Measurements from ENCODE around the gene PTH1R.

Gene PTH1R

GRCh38 chr3:46878781-46879436 lies 1.4 kb downstream of the PTH1R start:
- no peak overlapping the region for H3K4me3 ChIP-seq (ENCODE audit: low read depth, low read length)
- peaks cover 22% of the 10 kb centered on the region for H3K27me3 ChIP-seq (replicated peaks)
- no peaks in the 10 kb centered on the region for H3K36me3 ChIP-seq (replicated peaks)
- no peak overlapping the region for H3K27ac ChIP-seq
- no peak for TF ChIP-seq CTCF (IDR thresholded peaks at IDR 0.05; ENCODE audit: low read depth, low read length, missing control alignments)
- in situ Hi-C loops (cut with HindIII; ENCODE audit: low pct_ligation_motif_present, low sequenced_read_pairs), result no loop called here
- DNase-seq, result no peak

DNA sequence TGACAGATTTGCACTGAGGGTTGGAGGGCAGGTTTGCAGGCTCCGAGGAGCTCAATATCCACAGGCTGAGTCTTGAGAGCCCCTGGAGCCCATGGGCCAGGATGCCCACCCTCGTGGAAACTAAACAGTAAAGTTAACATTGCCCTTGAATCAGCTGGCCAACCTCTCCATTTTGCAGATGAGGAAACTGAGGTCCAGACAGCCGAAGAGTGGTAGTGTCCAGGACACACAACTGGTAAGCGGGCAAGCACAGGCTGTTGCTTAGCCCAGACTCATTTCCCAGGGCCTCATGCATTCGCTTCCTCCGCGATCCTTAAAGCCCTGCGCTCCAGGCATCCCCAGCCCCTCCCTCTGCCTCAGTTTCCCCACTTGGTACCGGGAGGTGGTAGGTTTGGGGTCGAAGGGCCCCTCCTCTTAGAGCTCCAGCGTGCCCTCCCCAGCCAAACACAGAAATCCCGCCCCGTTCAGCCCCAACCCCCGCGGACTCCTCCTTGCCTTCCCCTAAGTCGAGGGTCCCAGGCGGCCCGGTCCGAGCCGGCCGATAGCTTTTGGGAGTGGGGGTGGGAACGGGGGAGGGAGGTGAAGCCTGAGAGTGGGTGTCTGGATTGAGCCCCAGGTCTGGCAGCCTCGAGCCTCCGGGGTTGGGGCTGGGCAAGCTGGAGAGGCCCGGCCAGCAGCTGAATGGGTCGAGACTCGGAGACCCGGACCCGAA lies 3.5 kb downstream of the PTH1R start:
- DNase-seq, result no peak
- H3K27ac ChIP-seq, result no peak overlapping the region
- no peaks in the 10 kb centered on the region for H3K36me3 ChIP-seq (replicated peaks)
- no peak for TF ChIP-seq CTCF (IDR thresholded peaks at IDR 0.05; ENCODE audit: low read depth, low read length, missing control alignments)
- in situ Hi-C loops (cut with HindIII; ENCODE audit: low pct_ligation_motif_present, low sequenced_read_pairs), result no loop called here
- H3K27me3 ChIP-seq (replicated peaks), result peaks cover 38% of the 10 kb centered on the region
- no peak overlapping the region for H3K4me3 ChIP-seq (ENCODE audit: low read depth, low read length)

GRCh38 chr3:46881596-46882376 lies 4.3 kb downstream of the PTH1R start:
- Histone ChIP-seq H3K36me3 (replicated peaks) (no peaks in the 10 kb centered on the region), H3K27ac (no peak overlapping the region), H3K4me3 (ENCODE audit: low read depth, low read length) (peak overlapping the region; percentile 34), H3K27me3 (replicated peaks) (peaks cover 40% of the 10 kb centered on the region)
- DNase-seq, result no peak
- in situ Hi-C loops (cut with HindIII; ENCODE audit: low pct_ligation_motif_present, low sequenced_read_pairs), result no loop called here
- no peak for TF ChIP-seq CTCF (IDR thresholded peaks at IDR 0.05; ENCODE audit: low read depth, low read length, missing control alignments)

DNA sequence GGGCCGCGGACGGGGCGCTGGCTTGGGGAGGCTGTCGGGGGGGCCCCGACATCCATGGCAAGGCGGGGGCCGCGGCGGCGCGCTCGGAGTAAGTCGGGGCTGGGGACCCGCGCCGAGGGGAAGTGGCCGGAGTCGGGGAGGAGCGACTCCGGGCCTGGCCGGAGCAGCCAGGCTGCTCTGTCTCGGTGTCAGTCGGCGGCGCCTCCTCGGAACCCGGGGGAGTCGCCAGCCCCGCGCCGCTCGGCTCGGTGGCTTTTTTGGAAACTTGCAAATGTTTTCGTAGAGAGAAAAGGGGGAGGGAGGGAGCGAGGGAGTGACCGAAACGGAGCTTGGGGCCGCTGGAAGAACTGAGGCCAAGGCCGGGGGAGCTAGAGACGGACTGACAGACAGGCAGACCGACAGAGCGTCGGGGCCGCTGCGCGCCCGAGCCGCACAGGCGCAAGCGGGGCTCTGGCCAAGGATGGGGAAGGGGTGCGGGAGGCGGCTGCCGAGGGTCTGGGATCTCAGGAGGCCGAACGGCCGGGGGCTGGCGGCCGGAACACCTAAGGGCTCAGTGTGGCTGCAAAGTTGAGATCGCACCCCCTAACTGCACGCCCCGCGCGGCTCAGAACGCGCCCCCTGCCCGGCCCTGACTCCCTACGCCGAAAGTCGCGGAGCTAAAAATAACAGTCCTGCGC lies 5.0 kb downstream of the PTH1R start:
- no peaks in the 10 kb centered on the region for H3K36me3 ChIP-seq (replicated peaks)
- H3K27ac ChIP-seq, result no peak overlapping the region
- in situ Hi-C loops (cut with HindIII; ENCODE audit: low pct_ligation_motif_present, low sequenced_read_pairs), result no loop called here
- no peak for TF ChIP-seq CTCF (IDR thresholded peaks at IDR 0.05; ENCODE audit: low read depth, low read length, missing control alignments)
- H3K4me3 ChIP-seq (ENCODE audit: low read depth, low read length), result peak overlapping the region; percentile 34
- peaks cover 40% of the 10 kb centered on the region for H3K27me3 ChIP-seq (replicated peaks)
- no peak for DNase-seq

DNA sequence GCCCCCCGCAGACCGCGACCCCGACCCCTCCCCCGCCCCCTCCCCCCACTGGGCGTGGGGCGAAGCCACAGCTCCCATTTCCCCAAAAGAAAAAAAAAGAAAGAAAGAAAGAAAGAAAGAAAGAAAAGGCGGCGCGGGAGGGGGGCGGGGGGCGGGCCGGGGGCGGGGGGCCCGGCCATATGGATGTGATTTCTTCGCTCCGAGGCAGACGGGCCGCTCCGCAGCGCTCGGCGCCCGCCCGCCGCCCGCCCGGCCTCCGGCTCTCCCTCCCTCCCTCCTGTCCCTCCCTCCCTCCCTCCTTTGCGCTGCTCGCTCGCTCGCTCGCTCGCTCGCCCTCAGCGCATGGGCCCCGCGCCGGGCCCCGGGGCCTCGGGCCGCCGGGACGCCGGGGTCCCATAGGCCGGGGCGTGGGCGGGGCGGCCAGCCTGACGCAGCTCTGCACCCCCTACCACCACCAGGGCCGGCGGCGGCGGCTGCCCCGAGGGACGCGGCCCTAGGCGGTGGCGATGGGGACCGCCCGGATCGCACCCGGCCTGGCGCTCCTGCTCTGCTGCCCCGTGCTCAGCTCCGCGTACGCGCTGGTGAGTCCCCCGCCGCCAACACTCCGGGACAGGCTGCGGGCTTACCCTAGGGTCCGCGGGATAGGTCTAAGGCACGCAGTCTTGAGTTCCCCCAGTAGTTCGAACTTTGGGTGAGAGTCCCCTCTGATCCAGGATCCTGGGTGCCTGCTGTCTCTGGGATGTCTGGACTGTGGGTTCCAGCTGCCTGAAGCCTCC lies 5.7 kb downstream of the PTH1R start:
- H3K4me3 ChIP-seq (ENCODE audit: low read depth, low read length), result peak overlapping the region; percentile 34
- in situ Hi-C loops (cut with HindIII; ENCODE audit: low pct_ligation_motif_present, low sequenced_read_pairs), result no loop called here
- H3K27me3 ChIP-seq (replicated peaks), result peaks cover 40% of the 10 kb centered on the region
- DNase-seq, result no peak
- H3K27ac ChIP-seq, result no peak overlapping the region
- H3K36me3 ChIP-seq (replicated peaks), result no peaks in the 10 kb centered on the region
- no peak for TF ChIP-seq CTCF (IDR thresholded peaks at IDR 0.05; ENCODE audit: low read depth, low read length, missing control alignments)
